Dedifferentiated amniotic fluid mesenchymal stem cell (primary cell): ENCODE measurements around the gene CA12.
A peak's percentile ranks its signal among the peaks of the same experiment; 100 is the strongest.

Experiments
- DNase-seq: peaks from one replicate; pipeline ENCODE4 v3.0.0-alpha.2; 2016; ENCODE audit errors: extremely low spot score

CA12 gene

GRCh38 chr15:63374686-63375520 is 6.7 kb downstream of the CA12 start:
- DNase-seq = peak; percentile 56

- DNase-seq = no peak
These were observed 7.6 kb downstream of the CA12 start for GRCh38 chr15:63373866-63374548.

GRCh38 chr15:63373330-63373729 is 8.3 kb downstream of the CA12 start:
- no peak for DNase-seq

GRCh38 chr15:63372753-63373152 is 8.9 kb downstream of the CA12 start:
- no peak for DNase-seq

- peak; percentile 91 for DNase-seq
These were observed 9.5 kb downstream of the CA12 start for GRCh38 chr15:63372018-63372705.

- DNase-seq = peak; percentile 45
These were observed 10.2 kb downstream of the CA12 start for GRCh38 chr15:63371297-63371918.

GRCh38 chr15:63370764-63371163 is 10.9 kb downstream of the CA12 start:
- DNase-seq = no peak

GRCh38 chr15:63369781-63370180 is 11.9 kb downstream of the CA12 start:
- no peak for DNase-seq

- DNase-seq = no peak
These were observed 12.3 kb downstream of the CA12 start for GRCh38 chr15:63369296-63369695.

GRCh38 chr15:63368503-63368902 is 13.1 kb downstream of the CA12 start:
- DNase-seq = no peak

- no peak for DNase-seq
These were observed 13.7 kb downstream of the CA12 start for GRCh38 chr15:63367900-63368299.

GRCh38 chr15:63367390-63367789 is 14.3 kb downstream of the CA12 start:
- DNase-seq = no peak

GRCh38 chr15:63366451-63366850 is 15.2 kb downstream of the CA12 start:
- no peak for DNase-seq

- no peak for DNase-seq
These were observed 16.4 kb downstream of the CA12 start for GRCh38 chr15:63365273-63365680.

- no peak for DNase-seq
These were observed 17.0 kb downstream of the CA12 start for GRCh38 chr15:63364399-63365272.

GRCh38 chr15:63363292-63363691 is 18.4 kb downstream of the CA12 start:
- no peak for DNase-seq

- no peak for DNase-seq
These were observed 18.8 kb downstream of the CA12 start for GRCh38 chr15:63362885-63363284.

- no peak for DNase-seq
These were observed 19.4 kb downstream of the CA12 start for GRCh38 chr15:63362196-63362595.

GRCh38 chr15:63360170-63360569 is 21.5 kb downstream of the CA12 start:
- DNase-seq = no peak

GRCh38 chr15:63358241-63359029 is 23.2 kb downstream of the CA12 start:
- no peak for DNase-seq
